ENCODE results near the gene RSPH3. TPM values are rescaled to one million over a fixed set of nuclear protein-coding genes. Genes with fewer than 3 reads are reported as not detected.
"Not testable (repeated sequence)": the region's sequence is repeated elsewhere in the genome, so short reads cannot be mapped to it uniquely, and the experiment has no call there.

The RSPH3 gene
- total RNA-seq, 1 experiment from 2014 or later = 2.1 TPM

DNA sequence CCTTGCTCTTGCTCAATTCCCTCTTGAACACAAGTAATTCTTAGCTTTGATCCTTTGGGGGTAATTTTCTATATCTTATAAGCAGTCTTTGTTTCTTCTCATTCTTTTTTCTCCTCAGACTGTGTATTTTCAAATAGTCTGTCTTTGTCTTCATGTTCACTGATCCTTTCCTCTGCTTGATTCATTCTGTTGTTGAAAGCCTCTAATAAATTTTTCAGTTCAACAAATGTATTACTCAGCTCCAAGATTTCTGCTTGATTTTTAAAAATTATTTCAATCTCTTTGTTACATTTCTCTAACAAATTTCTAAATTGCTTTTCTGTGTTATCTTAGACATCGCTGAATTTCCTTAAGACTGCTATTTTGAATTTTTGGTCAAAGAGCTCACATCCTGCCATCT is 11.5 kb downstream of the RSPH3 start:
- DNase-seq (ENCODE audit: low spot score) = no peak
- in situ Hi-C loops (cut with HindIII; ENCODE audit: low sequenced_read_pairs) = no loop called here

DNA sequence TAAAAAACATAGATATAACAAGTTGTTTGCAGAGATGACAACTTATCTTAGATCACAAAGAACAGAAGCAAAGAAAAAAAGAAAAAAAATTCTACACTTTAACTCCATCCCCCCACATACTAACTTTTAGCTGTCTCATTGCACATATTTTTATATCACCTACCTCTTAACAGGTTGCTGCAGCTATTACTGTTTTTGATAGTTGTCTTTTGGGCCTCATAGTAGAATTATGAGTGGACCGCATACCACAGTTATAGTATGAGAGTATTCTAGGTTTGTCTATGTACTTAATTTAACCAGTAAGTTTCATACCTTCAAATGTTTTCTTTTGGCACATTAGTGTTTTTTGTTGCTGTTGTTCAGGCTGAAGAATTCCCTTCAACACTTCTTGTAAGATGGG is 12.3 kb downstream of the RSPH3 start:
- DNase-seq (ENCODE audit: low spot score) = no peak
- in situ Hi-C loops (cut with HindIII; ENCODE audit: low sequenced_read_pairs) = no loop called here

GRCh38 chr6:158978757-158979156 is 21.2 kb downstream of the RSPH3 start:
- DNase-seq (ENCODE audit: low spot score) = no peak
- in situ Hi-C loops (cut with HindIII; ENCODE audit: low sequenced_read_pairs) = no loop called here

DNA sequence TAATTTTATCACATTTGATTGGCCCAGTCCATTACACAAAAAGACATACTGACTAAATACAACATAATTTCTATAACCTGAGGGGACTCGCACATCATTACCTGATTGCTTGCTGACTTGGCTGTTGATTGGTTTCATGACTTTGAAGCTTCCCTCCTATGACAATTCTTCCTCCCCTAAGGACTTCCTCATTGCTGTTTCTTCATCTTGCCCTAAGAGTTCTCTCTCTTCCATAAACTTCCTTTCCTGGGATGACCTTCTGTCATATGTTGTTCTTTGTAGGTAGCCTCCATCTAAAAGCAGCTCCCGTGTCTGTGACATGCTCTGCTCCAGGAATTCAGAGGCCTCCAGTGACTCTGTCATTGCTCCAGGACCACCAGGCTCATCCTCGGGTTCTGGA is 22.6 kb downstream of the RSPH3 start:
- DNase-seq (ENCODE audit: low spot score) = no peak
- in situ Hi-C loops (cut with HindIII; ENCODE audit: low sequenced_read_pairs) = no loop called here

GRCh38 chr6:158972241-158973233 is 27.5 kb downstream of the RSPH3 start:
- in situ Hi-C loops (cut with HindIII; ENCODE audit: low sequenced_read_pairs) = loop anchor here (25.0 kb wide), 1 partner anchor 210 kb away; no protein-coding TSS in a partner anchor
- DNase-seq (ENCODE audit: low spot score) = peak; percentile 66

DNA sequence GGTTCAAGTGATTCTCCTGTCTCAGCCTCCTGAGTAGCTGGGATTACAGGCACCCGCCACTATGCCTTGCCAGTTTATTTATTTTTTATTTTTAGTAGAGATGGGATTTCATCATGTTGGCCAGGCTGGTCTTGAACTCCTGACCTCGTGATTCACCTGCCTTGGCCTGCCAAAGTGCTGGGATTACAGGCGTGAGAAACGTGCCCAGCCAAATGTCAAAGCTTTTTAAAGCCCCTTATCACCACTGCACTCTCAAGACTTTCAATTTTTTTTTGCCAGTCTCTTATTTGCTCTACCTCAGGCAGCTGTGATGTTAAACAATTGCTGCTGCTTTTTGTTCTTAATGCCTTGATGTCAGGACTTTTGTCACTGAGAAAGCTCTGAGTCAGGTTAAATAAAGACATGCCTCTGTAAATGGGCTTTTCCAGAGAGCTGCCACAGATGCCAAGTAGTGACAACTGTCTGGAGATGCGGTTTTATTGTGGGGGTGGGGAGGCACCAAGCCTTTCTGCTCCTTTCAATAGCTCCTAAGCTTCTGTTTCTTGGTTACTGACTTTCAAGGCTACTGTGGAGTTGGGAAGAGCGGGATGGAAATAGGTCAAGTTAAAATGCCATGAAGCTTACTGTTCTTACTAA is 29.2 kb downstream of the RSPH3 start:
- in situ Hi-C loops (cut with HindIII; ENCODE audit: low sequenced_read_pairs) = loop anchor here (25.0 kb wide), 1 partner anchor 208 kb away; no protein-coding TSS in a partner anchor
- peak; percentile 7 for DNase-seq (ENCODE audit: low spot score)

- in situ Hi-C loops (cut with HindIII; ENCODE audit: low sequenced_read_pairs) = loop anchor here (25.0 kb wide), 1 partner anchor 207 kb away; no protein-coding TSS in a partner anchor
- no peak for DNase-seq (ENCODE audit: low spot score)
Observed at GRCh38 chr6:158969148-158969547, 30.9 kb downstream of the RSPH3 start.

DNA sequence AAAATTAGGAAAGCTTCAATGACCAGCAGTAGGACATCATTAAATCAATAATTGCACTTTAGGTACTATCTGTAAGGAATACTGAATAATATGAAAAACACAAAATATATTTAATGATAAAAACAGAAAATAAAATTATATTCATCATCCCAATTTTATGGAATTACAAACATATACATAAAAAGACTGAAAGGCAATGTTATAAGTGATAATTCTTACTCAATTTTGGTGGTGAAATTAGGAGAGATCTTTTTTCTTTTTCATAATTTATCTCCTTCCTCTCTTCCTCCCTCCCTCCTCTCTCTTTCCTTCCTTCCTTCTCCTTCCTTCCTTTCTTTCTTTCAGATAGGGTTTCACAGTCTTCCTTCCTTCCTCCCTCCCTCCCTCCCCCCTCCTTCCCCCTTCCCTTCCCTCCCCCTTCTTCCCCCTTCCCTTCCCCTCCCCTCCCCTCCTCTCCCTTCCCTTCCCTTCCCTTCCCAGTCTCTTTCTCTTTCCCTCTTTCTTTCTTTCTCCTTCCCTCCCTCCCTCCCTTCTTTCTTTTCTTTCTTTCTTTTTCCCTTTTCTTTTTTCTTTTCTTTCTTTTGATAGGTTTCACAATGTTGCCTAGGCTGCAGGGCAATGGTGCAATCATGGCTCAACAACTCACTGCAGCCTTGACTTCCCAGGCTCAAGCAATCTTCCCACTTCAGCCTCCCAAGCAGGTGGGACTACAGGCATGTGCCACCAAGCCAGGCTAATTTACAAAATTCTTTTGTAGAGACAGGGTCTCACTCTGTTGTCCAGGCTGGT is 36.8 kb downstream of the RSPH3 start:
- DNase-seq (ENCODE audit: low spot score) = no peak
- in situ Hi-C loops (cut with HindIII; ENCODE audit: low sequenced_read_pairs) = loop anchor here (25.0 kb wide), 1 partner anchor 201 kb away; no protein-coding TSS in a partner anchor

GRCh38 chr6:158962371-158962770 is 37.6 kb downstream of the RSPH3 start:
- in situ Hi-C loops (cut with HindIII; ENCODE audit: low sequenced_read_pairs) = loop anchor here (25.0 kb wide), 1 partner anchor 200 kb away; no protein-coding TSS in a partner anchor
- DNase-seq (ENCODE audit: low spot score) = no peak

DNA sequence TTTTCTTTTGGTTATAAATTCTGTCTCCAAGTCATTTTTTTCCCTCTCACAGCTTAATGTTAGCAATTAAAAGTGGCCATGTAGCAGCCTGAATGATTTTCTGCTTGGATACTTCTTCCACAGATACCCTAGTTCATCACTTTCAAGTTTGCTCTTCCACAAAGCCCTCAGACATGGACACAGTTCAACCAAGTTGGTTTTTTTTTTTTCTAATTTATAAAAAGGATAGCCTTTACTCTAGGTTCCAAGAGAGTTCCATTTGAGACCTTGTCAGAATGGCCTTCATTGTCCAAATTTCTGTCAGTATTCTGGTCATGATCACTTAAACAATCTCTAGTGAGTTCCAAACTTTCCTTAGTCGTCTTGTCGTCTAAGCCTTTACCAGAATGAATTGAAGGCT is 40.0 kb downstream of the RSPH3 start:
- peak; percentile 19 for DNase-seq (ENCODE audit: low spot score)
- in situ Hi-C loops (cut with HindIII; ENCODE audit: low sequenced_read_pairs) = loop anchor here (25.0 kb wide), 1 partner anchor 198 kb away; no protein-coding TSS in a partner anchor

DNA sequence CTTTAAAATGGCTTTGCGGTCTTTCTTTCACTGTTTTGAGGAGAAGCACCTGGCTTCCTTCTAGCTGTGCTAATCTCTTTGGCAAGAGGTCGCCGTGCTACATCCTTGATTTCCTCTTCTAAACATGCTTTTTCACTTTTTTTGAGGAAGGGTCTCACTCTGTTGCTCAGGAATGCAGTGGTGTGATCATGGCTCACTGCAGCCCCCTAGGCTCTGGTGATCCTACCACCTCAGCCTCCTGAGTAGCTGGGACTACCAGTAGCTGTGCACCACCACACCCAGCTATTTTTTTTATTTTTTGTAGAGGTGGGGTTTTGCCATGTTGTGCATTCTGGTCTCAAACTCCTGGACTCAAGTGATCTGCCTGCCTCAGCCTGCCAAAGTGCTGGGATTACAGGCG is 40.5 kb downstream of the RSPH3 start:
- in situ Hi-C loops (cut with HindIII; ENCODE audit: low sequenced_read_pairs) = loop anchor here (25.0 kb wide), 1 partner anchor 197 kb away; no protein-coding TSS in a partner anchor
- no peak for DNase-seq (ENCODE audit: low spot score)

DNA sequence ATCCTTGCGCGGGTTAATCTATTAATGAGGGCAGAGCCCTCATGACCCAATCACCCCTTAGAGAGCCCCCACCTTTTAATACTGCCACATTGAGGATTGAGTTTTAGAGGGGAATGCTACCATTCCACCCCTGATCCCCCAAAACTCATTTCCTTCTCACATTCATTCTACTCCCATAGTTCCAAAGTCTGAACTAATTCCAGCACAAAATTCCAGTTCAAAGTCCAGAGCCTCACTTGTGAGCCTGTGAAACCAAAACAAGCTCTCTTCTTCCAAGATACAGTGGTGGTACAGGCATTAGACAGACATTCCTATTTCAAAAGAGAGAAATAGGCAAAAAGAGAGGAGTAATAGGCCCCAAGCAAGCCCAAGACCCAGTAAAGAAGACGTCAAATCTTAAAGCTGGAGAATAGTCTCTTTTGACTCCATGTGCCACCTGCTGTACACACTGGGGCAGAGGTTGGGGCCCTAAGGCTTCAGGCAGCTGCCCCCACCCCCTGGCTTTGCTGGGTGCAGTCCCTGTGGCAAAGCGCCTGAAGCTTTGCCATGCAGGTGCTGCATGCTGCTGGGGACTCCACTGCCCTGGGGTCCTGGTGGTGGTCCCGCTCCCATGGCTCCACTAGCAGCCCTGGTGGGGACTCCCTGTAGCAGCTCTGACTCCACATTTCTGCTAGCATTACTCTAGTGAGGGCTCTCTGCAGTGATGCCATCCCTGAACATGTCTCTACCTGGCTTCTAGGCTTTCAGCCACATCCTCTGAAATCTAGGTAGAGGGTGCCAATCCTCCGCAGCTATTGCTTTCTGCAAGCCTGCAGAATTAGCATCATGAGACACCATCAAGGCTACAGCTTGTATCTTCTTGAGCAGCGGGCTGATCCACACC is 41.3 kb downstream of the RSPH3 start:
- in situ Hi-C loops (cut with HindIII; ENCODE audit: low sequenced_read_pairs) = loop anchor here (25.0 kb wide), 1 partner anchor 196 kb away; no protein-coding TSS in a partner anchor
- no peak for DNase-seq (ENCODE audit: low spot score)

DNA sequence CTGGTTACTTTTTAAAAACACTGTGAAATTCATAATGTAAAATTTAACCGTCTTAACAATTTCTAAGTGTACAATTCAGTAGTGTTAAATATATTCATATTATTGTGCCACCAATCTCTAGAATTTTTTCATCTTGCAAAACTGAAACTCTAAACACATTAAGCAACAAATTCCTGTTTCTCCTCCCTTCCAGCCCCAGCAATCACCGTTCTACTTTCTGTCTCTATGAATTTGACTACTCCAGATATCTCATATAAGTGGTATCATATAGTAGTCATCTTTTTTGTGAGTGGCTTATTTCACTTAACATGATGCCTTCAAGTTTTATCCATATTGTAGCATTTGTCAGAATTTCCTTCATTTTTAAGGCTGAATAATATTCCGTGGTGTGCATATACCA is 44.7 kb downstream of the RSPH3 start:
- no peak for DNase-seq (ENCODE audit: low spot score)
- in situ Hi-C loops (cut with HindIII; ENCODE audit: low sequenced_read_pairs) = loop anchor here (25.0 kb wide), 1 partner anchor 193 kb away; no protein-coding TSS in a partner anchor

GRCh38 chr6:158954753-158955152 is 45.2 kb downstream of the RSPH3 start:
- in situ Hi-C loops (cut with HindIII; ENCODE audit: low sequenced_read_pairs) = loop anchor here (25.0 kb wide), 1 partner anchor 192 kb away; no protein-coding TSS in a partner anchor
- no peak for DNase-seq (ENCODE audit: low spot score)

DNA sequence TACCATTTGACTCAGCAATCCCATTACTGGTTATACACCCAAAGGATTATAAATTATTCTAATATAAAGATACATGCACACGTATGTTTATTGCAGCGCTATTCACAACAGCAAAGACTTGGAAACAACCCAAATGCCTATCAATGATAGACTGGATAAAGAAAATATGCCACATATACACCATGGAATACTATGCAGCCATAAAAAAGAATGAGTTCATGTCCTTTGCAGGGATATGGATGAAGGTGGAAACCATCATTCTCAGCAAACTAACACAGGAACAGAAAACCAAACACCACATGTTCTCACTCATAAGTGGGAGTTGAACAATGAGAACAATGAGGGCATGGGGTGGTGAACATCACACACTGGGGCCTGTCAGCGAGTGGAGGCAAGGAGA is 48.0 kb downstream of the RSPH3 start:
- not testable (repeated sequence) for DNase-seq (ENCODE audit: low spot score)
- in situ Hi-C loops (cut with HindIII; ENCODE audit: low sequenced_read_pairs) = loop anchor here (25.0 kb wide), 1 partner anchor 190 kb away; no protein-coding TSS in a partner anchor

- in situ Hi-C loops (cut with HindIII; ENCODE audit: low sequenced_read_pairs) = loop anchor here (25.0 kb wide), 1 partner anchor 189 kb away; no protein-coding TSS in a partner anchor
- not testable (repeated sequence) for DNase-seq (ENCODE audit: low spot score)
Observed at GRCh38 chr6:158951565-158951964, 48.4 kb downstream of the RSPH3 start.

DNA sequence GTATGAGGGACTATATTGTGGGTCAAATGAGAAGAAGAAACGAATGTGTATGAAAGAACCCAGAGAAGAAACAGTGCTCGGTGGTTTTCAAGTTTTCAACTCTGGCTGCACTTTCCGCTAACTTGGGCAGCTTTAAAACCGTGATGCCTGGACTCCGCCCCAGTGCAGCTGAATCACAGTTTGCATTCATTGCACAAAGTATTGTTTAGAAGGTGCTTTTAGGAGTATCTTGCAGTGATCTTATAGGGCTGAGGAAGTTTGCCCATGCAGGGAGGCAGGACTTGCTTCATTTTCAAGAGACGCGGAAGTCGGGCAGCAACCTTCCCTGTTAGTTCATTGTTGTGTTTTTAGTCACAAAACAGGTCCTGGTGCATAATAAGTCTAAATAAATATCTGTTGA is 52.7 kb downstream of the RSPH3 start:
- DNase-seq (ENCODE audit: low spot score) = no peak

More for the DNA sequence above, 52.7 kb downstream of the RSPH3 start:
- in situ Hi-C loops (cut with HindIII; ENCODE audit: low sequenced_read_pairs) = no loop called here

Data from G401 (cell line).